ENCODE data around the gene LAMTOR2.
A peak's percentile ranks its signal among the peaks of the same experiment; 100 is the strongest.

The LAMTOR2 gene

DNA sequence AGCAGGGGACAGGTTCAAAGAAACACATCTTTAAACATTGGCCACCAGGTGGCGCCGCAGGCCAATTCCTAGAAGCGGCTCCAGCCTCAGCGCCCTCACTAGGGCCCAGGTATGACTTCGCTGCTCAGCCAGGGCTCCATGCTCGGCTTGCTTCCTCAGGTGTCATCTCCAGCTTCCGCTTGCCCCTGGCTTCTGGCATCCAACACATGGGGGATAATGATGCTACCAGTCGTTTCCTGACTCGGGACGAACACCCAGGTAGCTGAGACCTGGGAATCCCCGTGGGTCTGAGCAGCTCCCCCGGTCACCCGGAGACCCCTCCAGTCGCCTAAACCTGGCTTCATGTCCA is 36.2 kb downstream of the LAMTOR2 start:
- H3K4ac ChIP-seq (ENCODE audit: low read depth in 1 of 2, low read length in 2 of 2): no peak overlapping the region
- H3K23ac ChIP-seq (ENCODE audit: low read length in 2 of 2): no peak overlapping the region
- no peak overlapping the region for H3K14ac ChIP-seq (ENCODE audit: low read length in 2 of 2)
- peak; percentile 80 for DNase-seq
- WGBS: 42% methylated on average over 14 of the region's 14 CpGs
- H4K91ac ChIP-seq (ENCODE audit: low read length): peak overlapping the region; percentile 46
- no peaks in the 10 kb centered on the region for H3K9me3 ChIP-seq (ENCODE audit: control insufficient read depth, low read length)
- H3K79me1 ChIP-seq (replicated peaks; ENCODE audit: low read length, poor library complexity, severe bottlenecking): peaks cover 25% of the 10 kb centered on the region
- H3K18ac ChIP-seq (ENCODE audit: low read depth in 1 of 2, low read length in 2 of 2): peak overlapping the region in 1 of 2 experiments; percentile 29
- H3K27me3 ChIP-seq (ENCODE audit: control insufficient read depth in 1 of 2, insufficient read depth in 1 of 2, low read length in 2 of 2): no peaks in the 10 kb centered on the region
- no peak overlapping the region for H2BK5ac ChIP-seq (ENCODE audit: low read depth, low read length, poor library complexity, severe bottlenecking)
- no peak overlapping the region for H2BK120ac ChIP-seq (ENCODE audit: low read depth, low read length)
- H3K4me2 ChIP-seq (ENCODE audit: low read length, poor library complexity, severe bottlenecking): no peak overlapping the region
- peaks cover 0 to 19% of the 10 kb centered on the region in 2 experiments for H3K36me3 ChIP-seq (ENCODE audit: control insufficient read depth in 1 of 2, insufficient read depth in 2 of 2, low read depth in 1 of 2, low read length in 2 of 2)
- H4K8ac ChIP-seq (ENCODE audit: low read length): peak overlapping the region; percentile 76
- no peak overlapping the region for H3K27ac ChIP-seq (ENCODE audit: low read length, poor library complexity, severe bottlenecking)
- no peak overlapping the region for H2BK15ac ChIP-seq (ENCODE audit: low read depth, poor library complexity, severe bottlenecking)
- no peak overlapping the region for H2AFZ ChIP-seq (ENCODE audit: low read depth, low read length)
- peaks cover 12% of the 10 kb centered on the region for H3K4me1 ChIP-seq (ENCODE audit: control insufficient read depth, insufficient read depth, low read depth, low read length)
- H3K9ac ChIP-seq (ENCODE audit: low read length): peak overlapping the region; percentile 27
- H3K4me3 ChIP-seq (ENCODE audit: insufficient read depth in 1 of 2, low read depth in 1 of 2, low read length in 2 of 2): no peak overlapping the region
- H2BK12ac ChIP-seq (ENCODE audit: low read length in 2 of 2): peak overlapping the region in 1 of 2 experiments; percentile 65
- peak overlapping the region; percentile 27 for H2AK5ac ChIP-seq (ENCODE audit: low read length, severe bottlenecking)

DNA sequence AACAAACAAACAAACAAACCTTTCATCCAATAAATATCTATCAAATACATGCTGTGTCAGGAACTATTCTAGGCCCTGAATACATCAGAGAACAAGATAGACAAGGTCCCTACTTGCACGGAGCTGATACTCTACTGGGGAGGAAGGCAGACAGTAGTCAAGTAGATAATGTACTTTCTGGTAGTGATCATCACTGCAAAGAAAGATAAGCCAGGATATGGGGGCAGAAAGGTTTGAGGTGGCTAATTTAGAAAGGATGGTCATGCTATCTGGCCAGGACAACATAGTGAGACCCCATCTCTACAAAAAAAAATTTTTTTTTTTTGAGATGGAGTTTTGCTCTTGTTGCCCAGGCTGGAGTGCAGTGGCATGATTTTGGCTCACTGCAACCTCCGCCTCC is 37.0 kb downstream of the LAMTOR2 start:
- H3K27ac ChIP-seq (ENCODE audit: low read length, poor library complexity, severe bottlenecking): no peak overlapping the region
- no peak overlapping the region for H2BK12ac ChIP-seq (ENCODE audit: low read length in 2 of 2)
- H4K91ac ChIP-seq (ENCODE audit: low read length): no peak overlapping the region
- no peak overlapping the region for H3K4ac ChIP-seq (ENCODE audit: low read depth in 1 of 2, low read length in 2 of 2)
- no peak overlapping the region for H2AK5ac ChIP-seq (ENCODE audit: low read length, severe bottlenecking)
- no peak overlapping the region for H2BK15ac ChIP-seq (ENCODE audit: low read depth, poor library complexity, severe bottlenecking)
- H3K23ac ChIP-seq (ENCODE audit: low read length in 2 of 2): no peak overlapping the region
- H3K36me3 ChIP-seq (ENCODE audit: control insufficient read depth in 1 of 2, insufficient read depth in 2 of 2, low read depth in 1 of 2, low read length in 2 of 2): peaks cover 0 to 19% of the 10 kb centered on the region in 2 experiments
- no peak overlapping the region for H3K4me3 ChIP-seq (ENCODE audit: insufficient read depth in 1 of 2, low read depth in 1 of 2, low read length in 2 of 2)
- H2BK5ac ChIP-seq (ENCODE audit: low read depth, low read length, poor library complexity, severe bottlenecking): no peak overlapping the region
- H3K27me3 ChIP-seq (ENCODE audit: control insufficient read depth in 1 of 2, insufficient read depth in 1 of 2, low read length in 2 of 2): no peaks in the 10 kb centered on the region
- 82% methylated on average over 2 of the region's 2 CpGs for WGBS
- H3K18ac ChIP-seq (ENCODE audit: low read depth in 1 of 2, low read length in 2 of 2): no peak overlapping the region
- peaks cover 9% of the 10 kb centered on the region for H3K4me1 ChIP-seq (ENCODE audit: control insufficient read depth, insufficient read depth, low read depth, low read length)
- no peak overlapping the region for H3K4me2 ChIP-seq (ENCODE audit: low read length, poor library complexity, severe bottlenecking)
- DNase-seq: no peak
- H3K14ac ChIP-seq (ENCODE audit: low read length in 2 of 2): no peak overlapping the region
- no peaks in the 10 kb centered on the region for H3K9me3 ChIP-seq (ENCODE audit: control insufficient read depth, low read length)
- no peak overlapping the region for H3K9ac ChIP-seq (ENCODE audit: low read length)
- no peak overlapping the region for H2AFZ ChIP-seq (ENCODE audit: low read depth, low read length)
- H3K79me1 ChIP-seq (replicated peaks; ENCODE audit: low read length, poor library complexity, severe bottlenecking): peaks cover 25% of the 10 kb centered on the region
- no peak overlapping the region for H4K8ac ChIP-seq (ENCODE audit: low read length)
- no peak overlapping the region for H2BK120ac ChIP-seq (ENCODE audit: low read depth, low read length)

DNA sequence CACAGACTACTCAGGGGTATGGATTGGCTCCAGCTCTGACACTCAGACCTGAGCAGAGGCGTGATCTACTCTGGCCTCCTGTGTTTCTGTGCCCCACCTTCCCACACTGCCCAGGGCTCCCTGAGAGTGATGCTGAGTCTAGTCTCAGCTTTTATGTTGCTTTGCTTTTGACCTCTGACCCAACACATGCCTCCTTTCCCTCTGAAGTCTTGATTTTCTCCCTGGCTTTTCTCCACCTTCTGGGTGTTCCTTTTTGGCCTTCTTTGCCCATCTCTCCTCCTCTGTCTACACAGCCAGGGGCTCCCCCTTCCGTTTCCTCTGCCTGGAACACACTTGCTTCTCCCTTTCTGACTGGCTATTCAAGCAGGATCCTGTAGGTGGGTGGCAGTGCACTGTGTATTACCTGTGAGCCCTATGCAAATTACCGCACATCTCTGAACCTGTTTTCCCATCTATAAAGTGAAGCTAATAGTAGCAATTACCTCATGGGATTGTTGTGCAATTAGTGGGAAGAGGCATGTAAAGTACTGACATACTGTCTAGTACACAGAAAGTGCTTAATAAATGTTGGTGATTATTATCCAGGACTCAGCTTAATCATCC is 41.4 kb downstream of the LAMTOR2 start:
- H3K9me3 ChIP-seq (ENCODE audit: control insufficient read depth, low read length): no peaks in the 10 kb centered on the region
- H3K4me3 ChIP-seq (ENCODE audit: insufficient read depth in 1 of 2, low read depth in 1 of 2, low read length in 2 of 2): no peak overlapping the region
- H3K79me1 ChIP-seq (replicated peaks; ENCODE audit: low read length, poor library complexity, severe bottlenecking): peaks cover 12% of the 10 kb centered on the region
- peak overlapping the region; percentile 28 for H2AK5ac ChIP-seq (ENCODE audit: low read length, severe bottlenecking)
- H2BK5ac ChIP-seq (ENCODE audit: low read depth, low read length, poor library complexity, severe bottlenecking): no peak overlapping the region
- no peak overlapping the region for H4K8ac ChIP-seq (ENCODE audit: low read length)
- 88% methylated on average over 1 of the region's 3 CpGs for WGBS
- H2BK15ac ChIP-seq (ENCODE audit: low read depth, poor library complexity, severe bottlenecking): no peak overlapping the region
- peak; percentile 77 for DNase-seq
- H3K9ac ChIP-seq (ENCODE audit: low read length): peak overlapping the region; percentile 90
- H3K4me1 ChIP-seq (ENCODE audit: control insufficient read depth, insufficient read depth, low read depth, low read length): peaks cover 16% of the 10 kb centered on the region
- peak overlapping the region; percentile 17 to 28 for H2BK12ac ChIP-seq (ENCODE audit: low read length in 2 of 2)
- H2BK120ac ChIP-seq (ENCODE audit: low read depth, low read length): no peak overlapping the region
- H3K4ac ChIP-seq (ENCODE audit: low read depth in 1 of 2, low read length in 2 of 2): peak overlapping the region; percentile 20 to 34
- no peak overlapping the region for H2AFZ ChIP-seq (ENCODE audit: low read depth, low read length)
- H3K27ac ChIP-seq (ENCODE audit: low read length, poor library complexity, severe bottlenecking): no peak overlapping the region
- peak overlapping the region; percentile 23 to 58 for H3K18ac ChIP-seq (ENCODE audit: low read depth in 1 of 2, low read length in 2 of 2)
- H4K91ac ChIP-seq (ENCODE audit: low read length): peak overlapping the region; percentile 44
- H3K14ac ChIP-seq (ENCODE audit: low read length in 2 of 2): no peak overlapping the region
- peaks cover 0 to 12% of the 10 kb centered on the region in 2 experiments for H3K36me3 ChIP-seq (ENCODE audit: control insufficient read depth in 1 of 2, insufficient read depth in 2 of 2, low read depth in 1 of 2, low read length in 2 of 2)
- H3K27me3 ChIP-seq (ENCODE audit: control insufficient read depth in 1 of 2, insufficient read depth in 1 of 2, low read length in 2 of 2): no peaks in the 10 kb centered on the region
- H3K4me2 ChIP-seq (ENCODE audit: low read length, poor library complexity, severe bottlenecking): no peak overlapping the region
- H3K23ac ChIP-seq (ENCODE audit: low read length in 2 of 2): no peak overlapping the region

DNA sequence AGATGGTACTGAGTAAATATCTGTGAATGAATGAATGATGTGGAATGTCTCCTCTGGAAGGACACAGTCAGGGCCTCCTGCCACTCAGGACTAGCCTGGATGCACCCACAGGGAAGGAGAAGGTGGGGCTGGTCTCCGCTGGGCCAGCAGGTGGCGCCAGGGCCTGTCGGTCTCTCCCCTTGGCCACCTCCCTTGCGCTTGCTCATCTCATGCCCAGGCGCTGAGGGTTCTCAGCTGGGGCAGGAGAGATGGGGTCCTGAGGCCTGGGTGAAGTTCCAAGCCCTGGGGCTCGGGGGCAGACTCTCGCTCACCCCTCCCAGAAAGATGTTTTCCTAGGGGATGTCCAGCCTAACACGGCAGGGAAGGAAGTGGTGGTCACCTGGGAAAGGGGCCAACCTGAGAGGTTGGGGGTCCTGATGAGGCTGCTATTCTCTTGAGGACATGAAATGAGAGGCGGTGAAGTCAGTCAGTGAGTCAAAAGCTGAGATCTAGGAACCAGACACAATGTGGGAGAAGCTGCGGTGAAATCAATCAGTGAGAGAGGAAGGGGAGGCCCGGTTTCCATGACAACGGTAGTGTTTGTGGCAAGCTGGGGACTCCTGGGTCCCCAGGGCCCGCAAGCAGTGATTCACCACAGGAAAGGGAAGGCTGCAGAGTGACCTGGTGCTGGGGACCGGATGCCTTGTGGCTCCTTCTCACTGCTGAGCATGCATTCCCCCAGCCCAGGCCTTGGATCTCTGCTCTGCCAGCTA is 42.2 kb downstream of the LAMTOR2 start:
- Histone ChIP-seq H3K27me3 (ENCODE audit: control insufficient read depth in 1 of 2, insufficient read depth in 1 of 2, low read length in 2 of 2) (no peaks in the 10 kb centered on the region), H2BK15ac (ENCODE audit: low read depth, poor library complexity, severe bottlenecking) (peak overlapping the region; percentile 50), H3K14ac (ENCODE audit: low read length in 2 of 2) (peak overlapping the region in 1 of 2 experiments; percentile 5), H2AFZ (ENCODE audit: low read depth, low read length) (no peak overlapping the region), H3K79me1 (replicated peaks; ENCODE audit: low read length, poor library complexity, severe bottlenecking) (peaks cover 11% of the 10 kb centered on the region), H3K9ac (ENCODE audit: low read length) (peak overlapping the region; percentile 90), H2AK5ac (ENCODE audit: low read length, severe bottlenecking) (peak overlapping the region; percentile 57), H4K8ac (ENCODE audit: low read length) (peak overlapping the region; percentile 74), H2BK12ac (ENCODE audit: low read length in 2 of 2) (peak overlapping the region; percentile 85 to 87), H3K36me3 (ENCODE audit: control insufficient read depth in 1 of 2, insufficient read depth in 2 of 2, low read depth in 1 of 2, low read length in 2 of 2) (peaks cover 0 to 9% of the 10 kb centered on the region in 2 experiments), H3K18ac (ENCODE audit: low read depth in 1 of 2, low read length in 2 of 2) (peak overlapping the region; percentile 44 to 68), H3K27ac (ENCODE audit: low read length, poor library complexity, severe bottlenecking) (no peak overlapping the region), H2BK120ac (ENCODE audit: low read depth, low read length) (peak overlapping the region; percentile 92), H3K4me2 (ENCODE audit: low read length, poor library complexity, severe bottlenecking) (no peak overlapping the region), H2BK5ac (ENCODE audit: low read depth, low read length, poor library complexity, severe bottlenecking) (no peak overlapping the region), H3K4me3 (ENCODE audit: insufficient read depth in 1 of 2, low read depth in 1 of 2, low read length in 2 of 2) (peak overlapping the region in 1 of 2 experiments; percentile 9), H3K4me1 (ENCODE audit: control insufficient read depth, insufficient read depth, low read depth, low read length) (peaks cover 16% of the 10 kb centered on the region), H3K4ac (ENCODE audit: low read depth in 1 of 2, low read length in 2 of 2) (peak overlapping the region; percentile 42 to 77), H4K91ac (ENCODE audit: low read length) (peak overlapping the region; percentile 91), H3K9me3 (ENCODE audit: control insufficient read depth, low read length) (no peaks in the 10 kb centered on the region), H3K23ac (ENCODE audit: low read length in 2 of 2) (no peak overlapping the region)
- WGBS: 15% methylated on average over 14 of the region's 14 CpGs
- DNase-seq: peak; percentile 92
